ENCODE measurements around the gene TMEM222.
"Not testable (repeated sequence)": the region's sequence is repeated elsewhere in the genome, so short reads cannot be mapped to it uniquely, and the experiment has no call there.

The TMEM222 gene, protein sequence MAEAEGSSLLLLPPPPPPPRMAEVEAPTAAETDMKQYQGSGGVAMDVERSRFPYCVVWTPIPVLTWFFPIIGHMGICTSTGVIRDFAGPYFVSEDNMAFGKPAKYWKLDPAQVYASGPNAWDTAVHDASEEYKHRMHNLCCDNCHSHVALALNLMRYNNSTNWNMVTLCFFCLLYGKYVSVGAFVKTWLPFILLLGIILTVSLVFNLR

DNA sequence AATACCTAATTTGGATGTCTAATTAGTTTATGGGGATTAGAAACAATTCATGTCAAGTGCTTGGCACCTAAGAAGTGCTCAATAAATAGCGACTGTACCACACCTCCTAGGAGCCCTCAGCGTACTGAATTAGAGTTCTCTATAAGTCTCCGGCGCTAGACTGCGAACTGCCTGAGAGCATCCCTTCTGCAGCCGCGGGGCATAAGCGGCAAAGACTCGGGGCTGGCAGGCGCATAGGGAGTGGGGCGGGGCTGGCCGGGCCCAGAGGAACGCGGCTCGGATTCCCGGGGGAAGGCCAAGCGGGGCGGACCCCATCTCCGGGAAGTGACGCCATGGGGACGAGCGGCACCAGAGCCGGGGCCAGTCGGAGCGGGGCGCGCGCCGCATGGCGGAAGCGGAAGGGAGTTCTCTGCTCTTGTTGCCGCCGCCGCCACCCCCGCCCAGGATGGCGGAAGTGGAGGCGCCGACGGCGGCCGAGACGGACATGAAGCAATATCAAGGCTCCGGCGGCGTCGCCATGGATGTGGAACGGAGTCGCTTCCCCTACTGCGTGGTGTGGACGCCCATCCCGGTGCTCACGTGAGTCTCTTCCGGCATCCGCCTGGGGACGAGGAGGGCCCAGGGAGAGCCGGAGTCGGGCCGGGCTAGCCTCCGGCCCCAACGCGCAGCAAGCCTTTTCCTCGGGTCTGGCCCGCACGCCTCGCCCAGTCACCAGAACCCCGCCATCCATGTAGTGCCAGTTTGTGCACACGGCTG lies at the start of gene TMEM222:
TSS of gene TMEM222 (plus strand) at position 351 of the 756 bp plus-strand sequence. CDS start at position 386, 35 bp downstream.
- DNase-seq (ENCODE audit: low spot score) = peak; percentile 96

DNA sequence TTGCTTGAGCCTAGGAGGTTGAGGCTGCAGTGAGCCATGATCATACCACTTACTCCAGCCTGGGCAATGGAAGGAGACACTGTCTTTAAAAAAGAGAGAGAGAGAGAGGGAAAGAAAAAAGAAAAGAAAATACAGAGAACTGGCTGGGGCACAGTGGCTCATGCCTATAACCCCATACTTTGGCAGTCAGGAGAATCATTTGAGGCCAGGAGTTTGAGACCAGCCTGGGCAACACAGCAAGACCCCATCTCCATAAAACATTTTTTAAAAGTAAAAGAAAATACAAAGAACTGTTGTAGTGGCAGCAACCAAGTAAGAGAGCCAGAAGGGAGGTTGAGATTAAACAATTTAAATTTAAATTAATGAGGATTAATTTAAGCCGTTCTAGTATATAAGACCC lies 47.8 kb upstream of the TMEM222 start:
- DNase-seq (ENCODE audit: low spot score) = no peak

DNA sequence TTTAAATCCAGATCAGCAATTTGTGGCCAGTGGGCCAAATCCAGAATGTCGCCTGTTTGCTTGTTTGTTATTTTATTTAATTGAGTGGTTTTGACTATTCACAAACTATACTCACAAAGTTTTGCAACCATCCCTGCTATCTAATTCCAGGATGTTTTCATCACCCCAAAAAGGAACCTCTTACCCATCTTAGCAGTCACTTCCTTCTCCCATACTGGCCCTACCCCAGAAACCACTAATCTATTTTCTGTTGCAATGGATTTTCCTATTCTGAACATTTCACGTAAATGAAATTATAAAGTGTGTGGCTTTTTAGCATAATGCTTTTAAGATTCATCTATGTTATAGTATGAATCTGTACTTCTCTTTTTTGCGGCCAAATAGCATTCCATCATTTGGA lies 46.3 kb upstream of the TMEM222 start:
- DNase-seq (ENCODE audit: low spot score) = no peak

DNA sequence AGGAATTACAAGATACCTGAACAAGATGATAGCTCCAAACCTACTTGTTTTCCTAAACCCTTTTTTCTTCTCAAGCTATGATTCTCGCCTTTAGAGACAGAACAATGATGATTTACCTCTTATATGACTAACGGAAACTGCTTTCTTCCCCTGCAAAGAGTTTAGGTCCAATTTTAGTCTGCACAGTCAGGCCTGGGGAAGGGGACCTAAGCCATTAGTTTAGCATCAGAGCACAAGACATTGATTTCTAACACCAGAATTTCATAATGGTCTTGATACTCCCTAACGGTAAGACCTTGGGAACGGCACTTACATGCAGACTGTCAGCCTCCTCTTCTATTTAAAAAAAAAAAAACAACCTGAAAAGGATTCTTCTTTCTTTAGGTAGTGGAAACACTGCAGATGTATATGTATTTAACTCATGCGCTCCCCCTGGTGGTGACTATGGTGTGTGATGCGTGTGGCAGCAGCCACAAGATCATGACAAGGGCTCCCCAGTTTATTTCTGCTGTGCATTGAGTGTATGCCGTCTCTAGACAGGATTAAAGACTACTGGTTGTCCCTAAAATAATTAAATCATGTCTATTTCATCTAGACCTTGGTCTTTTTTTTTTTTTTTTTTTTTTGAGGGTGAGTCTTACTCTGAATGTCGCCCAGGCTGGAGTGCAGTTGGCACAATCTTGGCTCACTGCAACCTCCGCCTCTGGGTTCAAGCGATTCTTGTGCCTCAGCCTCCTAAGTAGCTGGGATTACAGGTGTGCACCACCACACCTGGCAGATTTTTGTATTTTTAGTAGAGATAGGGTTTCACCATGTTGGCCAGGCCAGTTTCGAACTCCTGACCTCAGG lies 37.3 kb upstream of the TMEM222 start:
- DNase-seq (ENCODE audit: low spot score) = peak; percentile 85

- DNase-seq (ENCODE audit: low spot score) = no peak
Observed at GRCh38 chr1:27285274-27285660, 36.7 kb upstream of the TMEM222 start.

- not testable (repeated sequence) for DNase-seq (ENCODE audit: low spot score)
Observed at GRCh38 chr1:27285821-27286220, 36.1 kb upstream of the TMEM222 start.

- not testable (repeated sequence) for DNase-seq (ENCODE audit: low spot score)
Observed at GRCh38 chr1:27289125-27289524, 32.8 kb upstream of the TMEM222 start.

DNA sequence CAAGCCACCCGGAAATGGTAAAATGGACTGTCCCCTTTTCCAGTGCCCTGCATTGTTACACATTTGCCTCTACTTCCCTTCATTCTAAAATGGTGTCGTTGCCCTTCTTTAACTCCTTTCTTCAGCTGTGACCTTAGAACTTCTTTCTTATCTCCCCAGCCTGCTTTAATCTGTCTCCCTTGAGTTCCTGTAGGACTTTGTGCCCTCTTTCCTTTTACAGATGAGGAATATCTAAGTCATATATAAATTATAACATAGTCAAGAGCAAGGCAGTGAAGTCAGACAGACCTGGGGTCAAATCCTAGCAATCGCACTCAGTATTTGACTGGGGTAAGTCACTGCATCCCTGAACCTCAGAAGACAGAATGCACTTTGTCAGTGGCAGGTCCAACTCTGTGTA lies 31.4 kb upstream of the TMEM222 start:
- no peak for DNase-seq (ENCODE audit: low spot score)

GRCh38 chr1:27292106-27292505 lies 29.9 kb upstream of the TMEM222 start:
- DNase-seq (ENCODE audit: low spot score) = no peak

DNA sequence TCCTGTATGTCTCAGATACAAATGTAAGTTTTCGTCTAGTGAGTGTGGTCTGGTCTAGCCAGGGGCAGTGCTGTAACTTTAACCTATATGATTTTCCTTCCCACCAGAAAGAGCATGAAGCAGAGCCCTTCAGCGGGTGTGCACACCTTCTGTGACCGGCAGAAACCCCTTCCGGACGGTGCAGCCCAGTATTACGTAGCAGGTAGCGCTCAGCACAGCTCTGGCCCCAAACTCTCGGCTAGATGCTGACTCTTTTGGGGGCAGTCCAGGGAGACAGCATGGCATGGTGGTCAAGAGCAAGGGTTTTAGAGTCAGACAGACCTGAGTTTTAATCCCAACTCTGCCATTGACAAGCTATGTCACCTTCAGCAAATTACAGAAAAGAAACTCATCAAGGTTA lies 28.0 kb upstream of the TMEM222 start:
- DNase-seq (ENCODE audit: low spot score) = no peak

DNA sequence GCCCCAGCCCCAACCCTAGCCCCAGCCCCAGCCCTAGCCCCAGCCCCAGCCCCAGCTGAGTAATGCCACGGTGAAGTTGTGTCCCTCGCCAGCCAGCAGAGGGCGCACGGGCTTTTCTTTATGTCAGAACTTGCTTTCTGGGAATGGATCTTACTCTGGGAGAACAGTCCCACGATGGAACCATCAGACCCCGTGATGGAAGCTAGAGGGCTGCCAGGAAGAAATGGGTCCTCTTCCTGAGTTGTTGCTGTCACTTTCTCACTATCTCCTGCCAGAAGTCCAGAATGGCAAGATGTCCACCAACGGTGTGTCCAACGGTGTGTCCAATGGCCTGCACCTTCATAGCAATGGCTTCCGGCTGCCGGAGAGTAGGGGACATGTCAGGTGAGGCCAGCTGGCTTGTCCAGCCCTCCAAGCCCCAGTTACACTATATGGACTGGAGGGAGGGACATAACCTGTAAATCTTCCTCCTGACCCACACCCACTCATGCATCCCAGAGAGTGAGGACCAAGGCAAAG lies 25.1 kb upstream of the TMEM222 start:
- peak; percentile 56 for DNase-seq (ENCODE audit: low spot score)

GRCh38 chr1:27297903-27298302 lies 24.1 kb upstream of the TMEM222 start:
- DNase-seq (ENCODE audit: low spot score) = no peak

DNA sequence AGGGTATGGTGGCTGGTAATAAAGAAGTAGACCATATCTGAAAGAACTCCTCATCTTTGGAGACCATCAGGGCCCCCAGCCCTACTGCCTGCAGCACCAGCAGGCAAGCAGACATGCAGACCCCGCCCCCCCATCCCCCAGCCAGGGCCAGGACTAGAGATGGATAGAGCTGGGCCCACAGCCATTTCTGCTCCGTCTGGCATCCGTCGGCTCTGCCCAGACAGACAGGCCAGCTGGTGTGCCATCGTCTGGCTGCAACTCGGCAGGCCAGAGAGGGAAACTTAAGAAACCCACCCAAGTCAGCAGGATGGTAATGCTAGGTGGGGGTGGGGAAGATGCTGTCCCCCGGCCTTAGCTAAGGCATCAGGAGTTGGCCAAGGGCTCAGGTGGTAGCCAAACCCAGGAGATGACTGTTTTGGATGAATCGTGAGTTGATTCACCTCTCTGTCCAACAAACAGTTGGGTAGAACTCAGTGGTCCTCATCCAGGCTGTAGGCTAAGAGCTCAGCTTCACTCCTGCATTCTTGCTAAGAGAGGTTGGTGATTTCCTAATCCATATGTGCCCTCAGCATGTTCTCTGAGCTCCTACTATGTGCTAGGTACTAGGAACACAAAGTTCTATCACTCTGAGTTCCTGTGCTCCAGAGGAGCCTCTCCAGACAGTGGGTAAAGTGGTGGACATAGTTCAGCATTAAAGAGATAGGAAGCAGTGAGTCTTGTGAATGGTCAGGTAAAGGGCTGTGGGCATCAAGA lies 23.2 kb upstream of the TMEM222 start:
- DNase-seq (ENCODE audit: low spot score) = no peak

GRCh38 chr1:27299385-27300271 lies 22.3 kb upstream of the TMEM222 start:
- no peak for DNase-seq (ENCODE audit: low spot score)

GRCh38 chr1:27300341-27301051 lies 21.5 kb upstream of the TMEM222 start:
- DNase-seq (ENCODE audit: low spot score) = peak; percentile 76

- DNase-seq (ENCODE audit: low spot score) = no peak
Observed at GRCh38 chr1:27301052-27301422, 20.9 kb upstream of the TMEM222 start.

GRCh38 chr1:27301582-27302199 lies 20.3 kb upstream of the TMEM222 start:
- DNase-seq (ENCODE audit: low spot score) = no peak

DNA sequence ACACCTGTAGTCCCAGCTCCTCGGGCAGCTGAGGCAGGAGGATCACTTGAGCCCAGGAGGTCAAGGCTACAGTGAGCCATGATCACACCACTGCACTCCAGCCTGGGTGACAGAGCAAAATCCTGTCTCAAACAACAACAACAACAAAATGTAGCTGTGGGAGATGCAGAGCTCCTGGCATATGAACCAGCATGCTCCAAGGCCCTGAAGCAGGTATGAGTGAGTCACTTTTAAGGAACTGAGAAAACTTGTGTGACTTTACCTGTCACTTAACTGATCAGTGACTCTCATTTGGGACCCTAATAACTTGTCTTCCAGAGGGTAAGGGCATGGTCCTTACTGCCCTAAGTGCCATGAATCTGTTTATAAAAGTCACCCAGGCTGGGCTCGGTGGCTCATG lies 19.4 kb upstream of the TMEM222 start:
- DNase-seq (ENCODE audit: low spot score) = no peak

DNA sequence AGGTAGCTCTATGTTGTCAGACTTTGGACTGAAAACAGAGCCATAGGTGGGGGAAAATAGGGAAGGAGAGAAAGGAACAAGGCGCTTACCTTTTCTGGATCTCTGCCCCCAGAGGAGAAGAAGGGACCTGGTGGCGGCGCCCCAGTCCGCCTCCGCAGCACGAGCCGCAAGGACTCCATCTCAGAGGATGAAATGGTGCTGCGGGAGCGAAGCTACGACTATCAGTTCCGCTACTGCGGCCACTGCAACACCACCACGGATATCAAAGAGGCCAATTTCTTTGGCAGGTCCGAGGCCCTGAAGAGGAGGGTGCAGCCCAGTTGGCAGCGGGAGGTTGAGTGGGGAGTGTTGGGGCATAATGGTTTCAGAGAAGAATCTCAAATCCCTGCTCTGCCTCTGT lies 18.5 kb upstream of the TMEM222 start:
- no peak for DNase-seq (ENCODE audit: low spot score)

GRCh38 chr1:27306071-27306470 lies 15.9 kb upstream of the TMEM222 start:
- no peak for DNase-seq (ENCODE audit: low spot score)
